Amniotic epithelial cell (primary cell): ENCODE measurements around the gene TUBB1.
"Not testable (repeated sequence)": the region's sequence is repeated elsewhere in the genome, so short reads cannot be mapped to it uniquely, and the experiment has no call there.

Source experiments
- DNase-seq: peaks from one replicate; pipeline ENCODE4 v3.0.0-alpha.2; 2010; ENCODE audit warnings: low read depth

The TUBB1 gene

DNA sequence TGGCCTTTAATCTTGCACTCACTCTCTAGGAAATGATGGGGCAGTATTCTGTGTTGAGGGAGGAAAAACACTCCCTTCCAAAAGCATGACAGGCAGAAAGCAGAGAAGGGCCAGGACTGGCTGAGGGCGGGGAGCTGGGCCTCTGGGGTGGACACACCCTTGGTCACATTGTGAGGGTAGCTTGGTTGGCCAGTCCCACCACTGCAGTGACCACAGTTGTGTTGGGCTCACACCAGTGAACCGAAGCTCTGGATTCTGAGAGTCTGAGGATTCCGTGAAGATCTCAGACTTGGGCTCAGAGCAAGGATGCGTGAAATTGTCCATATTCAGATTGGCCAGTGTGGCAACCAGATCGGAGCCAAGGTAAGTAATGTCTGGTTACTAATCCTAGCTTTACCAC, at the start of gene TUBB1:
TUBB1 (plus strand) TSS at position 213 of the 400 bp plus-strand sequence; CDS start at position 307, 94 bp downstream.
- no peak for DNase-seq

DNA sequence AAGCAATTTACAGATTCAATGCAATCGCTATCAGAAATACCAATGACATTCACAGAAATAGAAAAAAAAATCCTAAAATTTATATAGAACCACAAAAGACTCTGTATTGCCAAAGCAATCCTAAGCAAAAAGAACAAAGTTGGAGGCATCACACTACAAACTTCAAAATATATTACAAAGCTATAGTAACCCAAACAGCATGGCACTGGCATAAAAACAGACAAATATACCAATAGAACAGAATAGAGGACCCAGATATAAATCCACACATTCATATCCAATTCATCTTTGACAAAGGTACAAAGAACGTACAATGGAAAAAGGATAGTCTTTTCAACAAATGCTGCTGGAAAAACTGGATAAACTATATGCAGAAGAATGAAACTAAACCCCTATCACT, 49.8 kb upstream of the TUBB1 start:
- DNase-seq, result no peak

DNA sequence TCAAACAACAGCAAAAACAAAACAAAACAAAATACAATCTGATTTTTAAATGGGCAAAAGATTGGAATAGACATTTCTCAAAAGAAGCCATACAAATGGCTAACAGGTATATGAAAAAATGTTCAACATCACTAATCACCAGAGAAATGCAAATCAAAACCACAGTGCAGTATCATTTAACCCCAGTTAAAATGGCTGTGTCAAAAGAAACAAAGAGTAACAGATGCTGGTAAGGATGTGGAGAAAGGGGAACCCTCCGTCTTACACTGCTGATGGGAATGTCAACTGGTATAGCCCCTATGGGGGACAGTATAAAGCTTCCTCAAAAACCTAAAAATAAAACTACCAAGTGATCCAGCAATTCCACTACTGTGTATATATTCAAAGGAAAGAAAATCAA, 49.1 kb upstream of the TUBB1 start:
- no peak for DNase-seq

DNA sequence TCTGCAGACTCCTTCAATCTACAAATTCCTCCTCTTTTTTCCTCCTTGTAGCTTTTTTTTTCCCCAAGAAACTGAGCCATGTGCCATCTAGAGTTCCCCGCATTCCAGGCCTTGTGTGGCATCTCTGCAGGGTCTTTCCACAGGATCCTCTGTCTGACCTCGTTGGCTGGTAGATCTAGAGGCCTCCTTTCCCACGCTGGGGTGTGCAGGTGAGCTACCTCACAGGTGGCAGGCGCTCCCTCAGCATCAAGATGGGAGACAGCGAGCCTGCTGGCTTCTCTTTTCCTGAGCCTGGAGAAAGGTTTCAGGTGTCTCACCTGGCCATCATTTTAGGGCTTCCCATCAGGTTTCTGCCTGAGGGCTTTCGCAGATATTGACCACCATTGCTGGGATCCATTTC, 47.8 kb upstream of the TUBB1 start:
- DNase-seq, result no peak

DNA sequence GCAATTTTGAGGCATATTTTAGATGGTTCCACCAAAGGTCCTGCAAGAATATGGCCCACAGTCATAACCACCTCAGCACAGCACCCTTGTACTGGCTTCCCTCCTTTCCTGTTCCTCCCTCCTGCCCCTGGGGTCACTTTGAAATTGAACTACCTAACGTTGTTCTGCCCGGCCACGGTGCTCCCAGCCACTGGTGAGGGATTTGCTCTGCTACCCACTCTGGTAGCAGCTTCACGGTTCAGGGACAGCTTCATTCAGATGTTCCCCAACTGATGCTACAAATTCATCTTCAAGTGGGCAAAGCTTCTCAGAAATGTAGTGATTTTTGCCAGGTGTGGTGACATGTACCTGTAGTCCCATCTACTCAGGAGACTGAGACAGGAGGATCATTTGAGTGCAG, 46.0 kb upstream of the TUBB1 start:
- no peak for DNase-seq

DNA sequence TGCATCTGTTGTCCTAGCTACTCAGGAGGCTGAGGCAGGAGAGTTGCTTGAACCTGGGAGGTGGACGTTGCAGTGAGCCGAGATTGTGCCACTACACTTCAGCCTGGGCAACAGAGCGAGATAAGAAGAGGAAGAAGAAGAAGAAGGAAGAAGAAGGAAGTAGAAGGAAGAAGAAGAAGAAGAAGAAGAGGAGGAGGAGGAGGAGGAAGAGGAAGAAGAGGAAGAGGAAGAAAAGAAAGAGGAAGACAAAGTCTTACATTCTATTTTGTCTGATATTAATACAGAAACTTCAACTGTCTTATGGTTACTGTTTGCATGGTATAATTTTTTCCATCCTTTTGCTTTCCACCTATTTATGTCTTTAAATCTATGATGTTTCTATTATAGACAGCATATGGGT, 45.4 kb upstream of the TUBB1 start:
- DNase-seq, result no peak

DNA sequence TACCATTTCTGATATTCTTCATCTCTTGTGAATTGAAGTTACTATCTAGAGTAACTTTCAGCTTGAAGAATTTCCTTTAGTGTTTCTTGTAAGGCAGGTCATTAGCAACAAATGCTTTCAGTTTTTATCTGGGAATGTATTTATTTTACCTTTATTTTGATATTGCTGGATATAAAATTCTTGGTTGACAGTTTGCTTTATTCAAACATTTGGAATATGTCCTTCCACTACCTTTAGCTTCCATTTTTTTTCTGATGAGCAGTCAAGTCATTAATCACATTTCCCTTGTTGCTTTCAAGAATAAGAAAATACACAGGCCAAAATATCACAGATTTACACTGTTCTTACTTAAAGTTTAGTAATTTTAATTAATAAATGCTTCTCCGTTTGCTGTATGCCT, 43.9 kb upstream of the TUBB1 start:
- no peak for DNase-seq

DNA sequence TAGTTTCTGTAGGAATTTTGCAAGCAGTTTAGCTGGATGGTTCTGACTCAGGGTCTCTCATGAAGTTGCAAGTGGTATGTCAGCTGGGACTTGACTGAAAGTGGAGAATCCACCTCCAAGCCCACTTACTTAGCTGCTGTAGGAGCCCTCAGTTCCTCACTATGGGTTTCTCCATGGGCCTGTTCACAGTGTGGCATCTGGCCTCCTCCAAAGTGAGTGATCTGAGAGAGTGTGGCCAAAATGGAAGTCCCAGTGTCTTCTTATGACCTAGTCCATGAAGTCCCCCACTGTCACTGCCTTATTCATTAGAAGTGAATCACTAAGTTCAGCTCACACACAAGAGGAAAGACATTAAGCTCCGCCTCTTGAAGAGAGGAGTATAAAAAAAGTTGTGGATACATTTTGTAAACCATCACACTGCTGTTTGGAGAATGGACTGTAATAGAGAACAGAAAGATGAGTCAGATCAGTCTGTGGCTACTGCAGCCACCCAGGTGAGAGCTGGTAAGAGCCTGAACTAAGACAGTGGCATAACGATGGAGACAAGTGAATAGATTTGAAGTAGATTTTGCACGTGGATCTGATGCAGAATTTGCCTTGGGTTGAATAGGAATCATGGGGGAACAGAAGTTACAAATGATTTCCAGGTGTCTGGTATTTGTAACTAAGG, 43.0 kb upstream of the TUBB1 start:
- no peak for DNase-seq

DNA sequence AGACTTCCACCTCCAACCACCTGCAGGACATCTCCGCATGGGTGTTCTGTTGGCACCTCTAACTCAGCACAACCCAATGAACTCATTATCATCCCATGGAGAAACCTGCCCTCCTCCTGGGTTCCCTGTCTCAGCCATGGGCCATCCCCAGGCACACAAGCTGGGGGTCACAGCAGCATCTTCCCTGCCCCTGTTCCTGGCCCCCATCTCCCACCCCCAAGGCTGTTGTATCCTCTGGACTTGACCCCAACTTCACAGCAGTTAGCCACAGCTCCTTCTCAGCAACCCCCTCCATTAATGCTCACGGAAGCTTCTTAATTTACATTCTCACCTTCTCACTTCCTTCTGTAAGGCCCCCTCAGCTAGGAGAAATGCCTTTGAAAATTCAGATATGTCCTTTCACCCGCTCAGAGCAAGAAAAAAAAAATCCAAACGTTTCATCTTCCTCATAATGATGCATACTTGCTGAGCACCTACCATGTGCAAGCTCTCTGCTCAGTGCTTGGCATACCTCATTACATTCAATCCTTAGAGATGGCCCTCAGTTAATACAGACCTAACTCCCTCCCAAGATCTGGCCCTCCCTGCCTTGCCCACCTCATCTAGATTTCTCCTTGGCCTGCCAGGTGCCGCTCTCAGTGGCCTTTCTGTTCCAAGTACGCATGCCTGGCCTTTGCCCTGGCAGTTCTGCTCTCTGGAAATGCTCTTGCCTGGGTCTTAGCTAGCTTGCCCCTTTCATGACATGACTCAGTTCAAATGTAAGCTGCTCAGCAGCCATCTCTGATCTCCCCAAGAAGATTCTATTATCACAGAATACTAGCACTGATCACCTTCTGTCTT, 40.7 kb upstream of the TUBB1 start:
- no peak for DNase-seq

DNA sequence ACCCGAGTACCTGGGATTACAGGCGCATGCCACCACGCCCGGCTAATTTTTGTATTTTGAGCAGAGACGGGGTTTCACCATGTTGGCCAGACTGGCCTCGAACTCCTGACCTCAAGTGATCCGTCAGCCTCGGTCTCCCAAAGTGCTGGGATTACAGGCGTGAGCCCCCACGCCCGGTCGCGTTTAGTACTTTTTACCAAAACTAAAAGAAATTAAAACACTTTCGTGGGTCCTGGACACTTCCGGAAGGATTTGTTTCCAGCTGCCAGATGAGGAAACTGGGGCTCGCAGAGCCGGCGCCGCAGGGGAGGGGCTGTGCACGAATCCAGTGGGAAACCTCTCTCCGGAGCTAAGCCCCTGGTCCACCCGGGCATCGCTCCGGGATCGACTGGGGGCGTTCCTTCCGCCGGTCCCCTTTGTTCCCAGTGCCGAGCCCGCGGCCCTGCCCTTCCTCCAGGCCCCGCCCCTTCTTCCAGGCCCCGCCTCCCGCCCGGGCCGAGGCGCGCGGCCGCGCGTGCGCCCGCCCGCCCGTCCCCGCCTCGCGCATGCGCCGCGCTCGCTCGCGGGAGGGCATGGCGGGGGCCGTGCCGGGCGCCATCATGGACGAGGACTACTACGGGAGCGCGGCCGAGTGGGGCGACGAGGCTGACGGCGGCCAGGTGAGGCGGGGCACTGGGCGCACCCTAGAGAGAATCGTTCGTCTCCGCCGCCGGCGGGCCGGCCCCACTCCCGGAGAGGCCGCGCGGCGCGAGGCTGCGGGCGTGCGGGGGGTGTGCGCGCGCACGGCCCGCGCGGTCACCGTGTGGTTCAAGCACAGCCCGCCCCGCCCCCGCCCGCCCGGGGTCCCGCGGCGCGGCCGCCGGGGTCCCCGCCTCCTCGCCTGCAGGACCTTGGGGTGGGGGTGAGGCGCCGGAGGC, 38.3 kb upstream of the TUBB1 start, which contains the start of gene NELFCD:
NELFCD (plus strand) TSS at position 546 of the 917 bp plus-strand sequence; CDS start at position 600, 54 bp downstream.
- peak; percentile 60 for DNase-seq

DNA sequence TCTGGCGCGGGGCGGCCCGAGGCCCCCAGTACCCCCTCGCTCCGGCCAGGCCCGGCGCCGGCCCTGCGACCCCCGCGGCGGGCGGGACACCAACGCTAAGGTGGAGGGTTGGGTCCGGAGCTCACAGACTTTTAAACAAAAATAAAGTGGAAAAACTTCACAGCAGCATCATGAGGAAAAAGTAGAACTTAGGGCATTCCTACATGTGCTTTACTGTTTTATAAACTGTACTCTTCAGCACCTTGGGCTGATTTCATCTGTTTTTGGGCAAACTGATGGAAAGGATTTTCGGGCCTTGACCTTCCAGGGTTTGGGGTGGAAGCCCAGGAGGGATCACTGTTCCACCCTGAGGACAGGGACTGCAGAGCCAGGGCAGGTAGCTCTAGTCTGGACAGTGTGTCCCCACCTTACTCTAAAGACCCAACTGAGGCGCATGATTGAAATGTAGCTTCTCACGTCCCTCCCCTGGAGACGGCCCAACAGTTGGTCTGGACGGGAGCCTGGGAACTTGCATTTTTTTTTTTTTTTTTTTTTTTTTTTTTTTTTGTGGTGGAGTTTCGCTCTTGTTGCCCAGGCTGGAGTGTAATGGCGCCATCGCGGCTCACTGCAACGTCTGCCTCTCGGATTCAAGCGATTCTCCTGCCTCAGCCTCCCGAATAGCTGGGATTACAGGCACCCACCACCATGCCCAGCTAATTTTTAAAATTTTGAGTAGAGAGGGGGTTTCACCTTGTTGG, 37.4 kb upstream of the TUBB1 start:
- DNase-seq, result no peak

DNA sequence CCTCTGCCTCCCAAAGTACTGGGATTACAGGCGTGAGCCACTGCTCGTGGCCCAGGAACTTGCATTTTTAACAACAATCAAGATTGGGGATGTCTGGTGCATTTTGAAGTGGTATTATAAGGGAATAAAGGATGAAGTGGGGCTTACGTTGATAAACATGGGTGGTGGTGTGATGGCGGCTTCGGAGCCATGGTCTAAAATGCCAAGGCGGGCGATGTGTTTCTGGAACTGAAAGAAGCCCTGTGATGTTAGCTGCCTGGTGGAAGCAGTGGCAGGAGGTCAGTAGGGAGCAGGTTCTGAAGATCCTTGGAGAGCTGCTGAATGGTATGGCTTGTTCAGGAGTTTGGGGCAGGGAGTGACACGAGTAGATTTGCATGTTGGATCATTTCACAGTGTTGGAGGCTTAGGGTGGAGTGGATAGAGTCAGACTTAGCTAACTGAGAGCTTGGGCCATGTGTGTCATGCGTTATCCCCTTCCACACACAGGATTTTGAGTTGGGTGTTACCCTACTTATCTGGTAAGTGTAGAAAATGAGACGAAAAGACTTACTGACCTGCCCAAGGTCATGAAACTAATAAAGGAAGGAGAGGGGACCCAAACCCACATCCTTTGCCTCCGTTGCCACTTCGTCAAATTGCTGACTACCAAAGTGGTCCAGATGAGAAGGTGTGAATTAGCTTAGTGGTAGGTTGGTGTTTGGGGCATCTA, 36.7 kb upstream of the TUBB1 start:
- no peak for DNase-seq

DNA sequence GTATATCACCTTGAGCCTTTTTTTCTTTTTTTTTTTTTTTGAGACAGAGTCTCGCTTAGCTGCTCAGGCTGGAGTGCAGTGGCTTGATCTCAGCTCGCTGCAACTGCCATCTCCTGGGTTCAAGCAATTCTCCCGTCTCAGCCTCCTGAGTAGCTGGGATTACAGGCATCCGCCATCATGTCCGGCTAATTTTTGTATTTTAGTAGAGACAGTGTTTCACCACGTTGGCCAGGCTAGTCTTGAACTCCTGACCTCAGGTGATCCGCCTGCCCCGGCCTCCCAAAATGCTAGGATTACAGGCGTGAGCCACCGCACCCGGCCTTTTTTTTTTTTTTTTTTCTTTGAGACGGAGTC, 36.1 kb upstream of the TUBB1 start:
- DNase-seq, result not testable (repeated sequence)

DNA sequence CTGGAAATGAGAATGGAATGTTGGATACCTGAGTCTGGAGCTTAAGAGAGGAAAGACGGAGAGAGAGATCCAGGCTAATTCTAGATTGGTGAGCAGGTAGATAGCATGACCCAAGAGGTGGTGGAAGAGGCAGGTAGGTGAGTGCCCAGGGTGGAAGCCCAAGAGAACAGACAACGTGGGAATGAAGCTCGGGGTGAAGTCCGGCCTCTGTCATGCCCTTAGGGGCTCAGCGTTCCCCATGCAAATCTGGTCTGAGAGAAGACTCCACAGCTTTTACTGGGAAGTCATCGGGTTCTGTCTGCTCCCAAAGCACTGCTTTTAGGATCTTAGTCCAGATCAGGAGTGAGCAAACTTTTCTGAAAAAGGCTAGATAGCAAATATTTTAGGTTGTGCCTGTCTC, 34.5 kb upstream of the TUBB1 start:
- no peak for DNase-seq

DNA sequence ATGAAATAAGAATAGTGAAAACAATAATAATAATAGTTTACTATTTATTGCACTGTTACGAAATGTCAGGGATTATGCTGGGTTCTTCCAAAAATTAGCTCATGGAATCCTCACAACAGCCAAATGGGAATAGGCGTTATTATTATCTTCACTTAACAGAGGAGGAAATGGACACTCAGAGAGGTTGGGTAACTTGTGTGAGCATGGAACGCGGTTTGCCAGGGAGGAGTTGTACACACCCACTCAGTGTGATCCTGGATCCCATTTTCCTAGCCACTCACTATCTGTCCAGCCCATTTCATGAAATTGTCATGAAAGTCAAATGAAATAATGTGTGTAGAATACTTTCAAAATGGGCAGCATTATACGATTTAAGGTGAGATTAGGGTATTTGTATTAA, 33.6 kb upstream of the TUBB1 start:
- DNase-seq, result peak; percentile 16

DNA sequence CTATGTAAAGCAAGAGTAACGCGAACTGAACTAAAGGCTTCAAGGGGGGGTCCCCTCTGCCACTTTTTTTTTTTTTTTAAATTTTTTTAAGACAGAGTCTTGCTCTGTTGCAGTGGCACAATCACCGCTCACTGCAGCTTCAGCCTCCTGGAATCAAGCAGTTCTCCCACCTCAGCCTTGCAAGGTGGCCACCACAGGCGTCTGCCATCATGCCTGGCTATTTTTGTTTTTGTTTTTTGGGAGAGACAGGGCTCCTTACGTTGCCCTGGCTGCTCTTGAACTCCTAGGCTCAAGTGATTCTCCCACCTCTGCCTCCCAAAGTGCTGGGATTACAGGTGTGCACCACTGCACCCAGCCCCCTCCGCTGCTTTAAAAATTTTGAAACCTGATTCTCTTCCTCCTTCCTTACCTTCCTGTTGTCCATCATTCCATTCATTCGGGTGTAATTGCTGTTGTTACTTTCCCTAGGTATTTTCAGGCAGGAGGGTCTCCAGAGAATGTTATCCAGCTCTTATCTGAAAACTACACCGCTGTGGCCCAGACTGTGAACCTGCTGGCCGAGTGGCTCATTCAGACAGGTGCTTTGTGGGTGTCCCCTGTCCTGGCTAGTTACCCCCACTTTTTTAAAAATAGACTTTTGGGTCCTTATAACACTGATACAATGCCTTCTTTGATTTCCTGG, 32.8 kb upstream of the TUBB1 start:
- no peak for DNase-seq

DNA sequence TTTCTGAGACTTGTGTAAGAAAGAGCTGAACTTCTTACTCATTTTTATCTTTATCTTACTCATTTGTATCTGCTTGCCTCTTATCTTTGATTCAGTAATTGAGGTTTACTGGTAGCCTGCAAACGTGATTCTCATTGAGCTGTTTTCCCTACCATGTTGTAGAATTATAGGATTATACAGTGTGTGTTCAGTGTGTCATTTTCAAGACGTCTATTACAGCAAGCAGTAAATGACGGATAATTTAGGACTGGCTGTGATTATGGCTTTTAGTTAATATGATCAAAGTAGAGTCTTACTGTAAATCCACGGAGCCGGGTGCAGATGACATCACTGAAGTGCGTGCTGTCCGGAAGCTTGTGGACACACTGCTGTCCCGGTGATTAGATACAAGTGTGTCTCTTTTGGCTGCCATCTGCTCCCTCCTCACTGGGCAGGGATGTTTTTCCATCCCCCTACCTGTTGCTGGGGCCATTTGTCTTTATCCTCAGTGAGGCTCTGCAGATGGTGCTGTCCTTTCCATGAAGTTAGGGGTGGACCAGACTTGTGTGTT, 32.2 kb upstream of the TUBB1 start:
- DNase-seq, result peak; percentile 55

DNA sequence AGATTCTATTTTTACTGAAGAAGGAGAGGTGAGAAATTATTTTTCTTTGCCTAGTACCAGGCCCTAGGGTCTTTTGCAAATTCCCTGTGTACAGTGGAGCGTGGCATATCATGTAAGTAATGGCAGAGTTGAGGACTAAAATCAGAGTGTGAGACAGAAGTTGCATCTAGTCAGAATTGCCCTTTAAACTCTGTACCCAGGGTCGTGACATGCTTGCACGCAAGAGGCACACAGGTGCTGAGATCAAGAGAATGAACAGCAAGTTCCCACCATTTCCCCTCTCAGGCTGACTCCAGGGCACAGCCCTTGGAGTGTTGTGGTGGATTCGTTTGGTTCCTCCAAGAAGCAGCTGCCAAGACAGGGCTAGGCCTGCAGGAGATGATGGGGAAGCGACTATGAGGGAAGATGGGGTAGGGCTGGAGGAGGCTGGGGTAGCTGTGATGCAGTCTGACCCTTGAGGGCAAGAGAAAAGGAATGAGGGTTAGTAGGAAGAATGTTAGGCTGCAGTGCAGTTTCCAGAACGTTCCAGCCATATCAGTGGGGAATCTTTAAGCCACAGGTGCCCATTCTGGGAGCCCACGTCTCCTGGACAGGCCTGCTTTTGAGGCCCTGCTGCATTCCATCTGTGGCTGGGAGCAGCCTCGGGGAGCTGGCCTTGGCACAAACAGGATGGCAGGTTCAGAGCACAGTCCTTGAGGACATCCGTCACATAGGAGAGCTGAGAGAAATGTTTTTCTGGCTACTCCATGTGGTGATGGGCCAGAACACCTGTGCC, 31.3 kb upstream of the TUBB1 start:
- DNase-seq, result no peak

DNA sequence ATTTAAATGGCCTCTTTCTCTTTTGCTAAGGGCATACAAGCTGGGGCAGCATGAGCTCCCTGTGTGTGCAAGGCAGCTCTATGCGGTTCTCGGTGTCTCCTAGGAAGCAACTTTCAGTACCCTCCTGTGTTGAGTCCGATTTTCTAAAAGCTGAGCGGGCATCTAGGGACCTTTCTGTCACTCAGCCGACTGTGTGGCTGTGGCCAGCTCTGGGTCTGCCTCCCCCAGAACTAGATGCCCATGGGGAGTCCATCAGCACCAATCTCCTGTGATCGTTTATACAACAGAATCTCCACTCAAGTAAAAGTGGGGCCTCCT, 30.7 kb upstream of the TUBB1 start:
- DNase-seq, result no peak

DNA sequence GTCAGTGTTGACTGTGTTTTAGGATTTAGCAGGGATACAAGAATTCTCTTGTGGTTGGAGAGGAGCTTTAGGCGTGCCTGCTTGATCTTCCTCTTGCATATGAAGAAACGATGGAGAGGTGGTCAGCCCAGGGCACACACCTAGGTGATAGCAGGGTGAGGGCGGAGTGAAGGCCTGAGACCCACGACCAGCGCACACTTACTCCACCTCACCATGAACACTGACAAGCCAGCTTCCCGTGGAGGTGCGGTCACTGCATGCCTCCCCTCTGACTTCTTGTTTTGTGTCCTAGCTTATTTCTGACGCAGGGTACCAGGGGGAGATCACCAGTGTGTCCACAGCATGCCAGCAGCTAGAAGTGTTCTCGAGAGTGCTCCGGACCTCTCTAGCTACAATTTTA, 30.0 kb upstream of the TUBB1 start:
- no peak for DNase-seq
